ENCODE data around the gene TRA2B. TPM values are rescaled to one million over a fixed set of nuclear protein-coding genes. Genes with fewer than 3 reads are reported as not detected.

The TRA2B gene
- total and polyA plus RNA-seq, 4 experiments from 2014 or later = 121 to 181 (median 179) TPM

- Mint-ChIP-seq H3K27me3 (peaks cover 14 to 20% of the 10 kb centered on the region in 2 donors), H3K4me1 (peaks cover 2 to 7% (median 4%) of the 10 kb centered on the region in 4 donors), H3K9me3 (peaks cover 0 to 3% (median 0%) of the 10 kb centered on the region in 8 donors), H3K4me3 (no peak overlapping the region), H3K27ac (no peak overlapping the region), H3K36me3 (no peaks in the 10 kb centered on the region)
- POLR2A ChIA-PET (ENCODE audit: partially characterized antibody) = no interaction called here
- CTCF ChIA-PET (ENCODE audit: partially characterized antibody) = interaction anchor here (5.3 kb wide), 1 partner anchor 13 kb away, joined by 49 read pairs; no protein-coding TSS in a partner anchor
- Histone ChIP-seq H3K4me3 (ENCODE audit: low read length in 2 of 2) (no peak overlapping the region), H3K36me3 (ENCODE audit: insufficient read depth, low read length) (no peaks in the 10 kb centered on the region), H3K9me3 (ENCODE audit: control insufficient read depth in 1 of 2, low read length in 2 of 2) (no peaks in the 10 kb centered on the region), H3K27me3 (ENCODE audit: insufficient read depth, low read length) (peaks cover 5% of the 10 kb centered on the region), H3K27ac (ENCODE audit: low read depth, low read length) (no peak overlapping the region), H3K4me1 (ENCODE audit: insufficient read depth, low read length) (peaks cover 8% of the 10 kb centered on the region)
- intact Hi-C loops (cut with micrococcal nuclease) = no loop called here
- DNase-seq = no peak
Measured at GRCh38 chr3:185956244-185956643, 18.4 kb upstream of the TRA2B start.

DNA sequence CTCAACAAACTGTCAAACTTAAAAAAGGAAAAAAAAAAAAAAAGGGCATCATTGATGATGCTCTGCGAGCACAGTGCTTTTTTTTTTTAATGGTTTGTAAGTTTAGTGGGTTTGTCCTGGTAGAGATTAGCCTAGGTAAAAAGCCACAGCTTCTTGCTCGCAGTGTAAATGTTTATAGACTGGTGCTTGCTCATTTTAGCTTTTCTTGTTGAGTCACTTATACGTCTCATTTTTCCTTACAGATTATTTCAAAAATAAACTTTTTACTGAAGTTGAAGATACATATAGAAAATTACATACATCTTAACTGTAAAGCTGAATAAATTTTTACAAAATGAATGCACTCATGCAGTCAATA is 16.5 kb upstream of the TRA2B start:
- no peak overlapping the region for H3K27ac ChIP-seq (ENCODE audit: low read depth, low read length)
- no peaks in the 10 kb centered on the region for H3K4me1 ChIP-seq (ENCODE audit: insufficient read depth, low read length)
- CTCF ChIA-PET (ENCODE audit: partially characterized antibody) = interaction anchor here (1.1 to 5.3 kb wide), 4 partner anchors 11 to 663 kb away, joined by 3 to 49 read pairs (median 5); no protein-coding TSS in a partner anchor
- no peak for DNase-seq
- H3K4me3 Mint-ChIP-seq = no peak overlapping the region
- H3K9me3 Mint-ChIP-seq = peaks cover 0 to 3% (median 0%) of the 10 kb centered on the region in 8 donors
- no peaks in the 10 kb centered on the region for H3K36me3 ChIP-seq (ENCODE audit: insufficient read depth, low read length)
- H3K27ac Mint-ChIP-seq = no peak overlapping the region
- no peaks in the 10 kb centered on the region for H3K36me3 Mint-ChIP-seq
- intact Hi-C loops (cut with micrococcal nuclease) = no loop called here
- no peaks in the 10 kb centered on the region for H3K9me3 ChIP-seq (ENCODE audit: control insufficient read depth in 1 of 2, low read length in 2 of 2)
- H3K4me3 ChIP-seq (ENCODE audit: low read length in 2 of 2) = no peak overlapping the region
- peaks cover 5% of the 10 kb centered on the region for H3K27me3 ChIP-seq (ENCODE audit: insufficient read depth, low read length)
- H3K4me1 Mint-ChIP-seq = peaks cover 0 to 4% (median 2%) of the 10 kb centered on the region in 4 donors
- H3K27me3 Mint-ChIP-seq = peaks cover 14 to 20% of the 10 kb centered on the region in 2 donors
- POLR2A ChIA-PET (ENCODE audit: partially characterized antibody) = no interaction called here

GRCh38 chr3:185950728-185951127 is 12.9 kb upstream of the TRA2B start:
- CTCF ChIA-PET (ENCODE audit: partially characterized antibody) = interaction anchor here (2.0 kb wide), 1 partner anchor 32 kb away, joined by 4 read pairs; no protein-coding TSS in a partner anchor
- H3K27me3 Mint-ChIP-seq = peaks cover 12 to 17% of the 10 kb centered on the region in 2 donors
- POLR2A ChIA-PET (ENCODE audit: partially characterized antibody) = no interaction called here
- intact Hi-C loops (cut with micrococcal nuclease) = no loop called here
- Histone ChIP-seq H3K27ac (ENCODE audit: low read depth, low read length) (no peak overlapping the region), H3K4me3 (ENCODE audit: low read length in 2 of 2) (no peak overlapping the region), H3K9me3 (ENCODE audit: control insufficient read depth in 1 of 2, low read length in 2 of 2) (no peaks in the 10 kb centered on the region), H3K4me1 (ENCODE audit: insufficient read depth, low read length) (no peaks in the 10 kb centered on the region), H3K36me3 (ENCODE audit: insufficient read depth, low read length) (no peaks in the 10 kb centered on the region), H3K27me3 (ENCODE audit: insufficient read depth, low read length) (no peaks in the 10 kb centered on the region)
- no peaks in the 10 kb centered on the region for H3K4me1 Mint-ChIP-seq
- DNase-seq = no peak
- peaks cover 0 to 3% (median 0%) of the 10 kb centered on the region in 8 donors for H3K9me3 Mint-ChIP-seq
- no peak overlapping the region for H3K27ac Mint-ChIP-seq
- no peaks in the 10 kb centered on the region for H3K36me3 Mint-ChIP-seq
- H3K4me3 Mint-ChIP-seq = no peak overlapping the region

DNA sequence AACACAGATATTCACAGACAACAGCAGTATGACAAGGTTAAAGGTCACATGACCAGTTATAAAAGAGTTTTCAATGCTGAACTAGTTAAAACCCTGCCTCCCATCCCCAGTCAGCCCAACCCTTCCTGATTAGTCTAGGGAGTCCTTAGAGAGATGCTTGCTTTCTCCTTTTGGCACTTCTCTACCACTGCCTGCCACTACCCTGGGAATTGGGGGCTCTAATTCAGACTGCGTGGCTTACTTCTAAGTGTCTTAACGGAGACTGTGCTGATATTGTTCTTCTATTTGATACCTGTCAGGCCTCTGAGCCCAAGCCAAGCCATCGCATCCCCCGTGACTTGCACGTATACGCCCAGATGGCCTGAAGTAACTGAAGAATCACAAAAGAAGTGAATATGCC is 11.7 kb upstream of the TRA2B start:
- H3K9me3 Mint-ChIP-seq = peaks cover 0 to 2% (median 0%) of the 10 kb centered on the region in 8 donors
- Histone ChIP-seq H3K9me3 (ENCODE audit: control insufficient read depth in 1 of 2, low read length in 2 of 2) (no peaks in the 10 kb centered on the region), H3K4me1 (ENCODE audit: insufficient read depth, low read length) (no peaks in the 10 kb centered on the region), H3K4me3 (ENCODE audit: low read length in 2 of 2) (no peak overlapping the region), H3K27me3 (ENCODE audit: insufficient read depth, low read length) (no peaks in the 10 kb centered on the region), H3K36me3 (ENCODE audit: insufficient read depth, low read length) (no peaks in the 10 kb centered on the region), H3K27ac (ENCODE audit: low read depth, low read length) (no peak overlapping the region)
- DNase-seq = no peak
- no peak overlapping the region for H3K4me3 Mint-ChIP-seq
- H3K27ac Mint-ChIP-seq = no peak overlapping the region
- POLR2A ChIA-PET (ENCODE audit: partially characterized antibody) = no interaction called here
- CTCF ChIA-PET (ENCODE audit: partially characterized antibody) = interaction anchor here (2.0 kb wide), 1 partner anchor 33 kb away, joined by 4 read pairs; no protein-coding TSS in a partner anchor
- no peaks in the 10 kb centered on the region for H3K36me3 Mint-ChIP-seq
- no peaks in the 10 kb centered on the region for H3K4me1 Mint-ChIP-seq
- intact Hi-C loops (cut with micrococcal nuclease) = no loop called here
- peaks cover 8% of the 10 kb centered on the region in 2 donors for H3K27me3 Mint-ChIP-seq

GRCh38 chr3:185948292-185948691 is 10.5 kb upstream of the TRA2B start:
- Mint-ChIP-seq H3K4me1 (peaks cover 2 to 5% (median 4%) of the 10 kb centered on the region in 4 donors), H3K9me3 (peaks cover 0 to 2% (median 0%) of the 10 kb centered on the region in 8 donors), H3K27ac (no peak overlapping the region), H3K36me3 (no peaks in the 10 kb centered on the region), H3K27me3 (peaks cover 5 to 8% of the 10 kb centered on the region in 2 donors), H3K4me3 (no peak overlapping the region)
- H3K27ac ChIP-seq (ENCODE audit: low read depth, low read length) = no peak overlapping the region
- no peak overlapping the region for H3K4me3 ChIP-seq (ENCODE audit: low read length in 2 of 2)
- CTCF ChIA-PET (ENCODE audit: partially characterized antibody) = no interaction called here
- H3K36me3 ChIP-seq (ENCODE audit: insufficient read depth, low read length) = no peaks in the 10 kb centered on the region
- DNase-seq = no peak
- no peaks in the 10 kb centered on the region for H3K27me3 ChIP-seq (ENCODE audit: insufficient read depth, low read length)
- no peaks in the 10 kb centered on the region for H3K9me3 ChIP-seq (ENCODE audit: control insufficient read depth in 1 of 2, low read length in 2 of 2)
- POLR2A ChIA-PET (ENCODE audit: partially characterized antibody) = no interaction called here
- intact Hi-C loops (cut with micrococcal nuclease) = no loop called here
- H3K4me1 ChIP-seq (ENCODE audit: insufficient read depth, low read length) = peaks cover 6% of the 10 kb centered on the region

- ChIA-PET POLR2A (ENCODE audit: partially characterized antibody) (interaction anchor here (0.6 to 2.1 kb wide), 12 partner anchors 11 to 840 kb away, joined by 3 to 20 read pairs (median 3); partner anchors contain the start of genes DNAJB11 and EIF4A2), CTCF (ENCODE audit: partially characterized antibody) (interaction anchor here (0.5 to 4.5 kb wide), 63 partner anchors 8 to 1639 kb away, joined by 3 to 143 read pairs (median 4); partner anchors contain the start of genes DNAJB11, RPL39L and SENP2)
- H3K4me1 Mint-ChIP-seq = peaks cover 4 to 20% (median 11%) of the 10 kb centered on the region in 4 donors
- no peak for DNase-seq
- Histone ChIP-seq H3K27ac (ENCODE audit: low read depth, low read length) (no peak overlapping the region), H3K36me3 (ENCODE audit: insufficient read depth, low read length) (no peaks in the 10 kb centered on the region), H3K4me1 (ENCODE audit: insufficient read depth, low read length) (peaks cover 11% of the 10 kb centered on the region), H3K4me3 (ENCODE audit: low read length in 2 of 2) (no peak overlapping the region), H3K9me3 (ENCODE audit: control insufficient read depth in 1 of 2, low read length in 2 of 2) (no peaks in the 10 kb centered on the region), H3K27me3 (ENCODE audit: insufficient read depth, low read length) (no peaks in the 10 kb centered on the region)
- peak overlapping the region in 1 of 7 donors; percentile 62 for H3K27ac Mint-ChIP-seq
- peaks cover 0 to 1% of the 10 kb centered on the region in 2 donors for H3K36me3 Mint-ChIP-seq
- intact Hi-C loops (cut with micrococcal nuclease) = loop anchor here (2.0 to 5.0 kb wide), 2 partner anchors 33 to 1189 kb away; no protein-coding TSS in a partner anchor
- peaks cover 2 to 3% of the 10 kb centered on the region in 2 donors for H3K27me3 Mint-ChIP-seq
- no peaks in the 10 kb centered on the region for H3K9me3 Mint-ChIP-seq
- H3K4me3 Mint-ChIP-seq = peak overlapping the region in 2 of 8 donors; percentile 53 to 70
Measured at GRCh38 chr3:185943760-185944106, 5.9 kb upstream of the TRA2B start.

- peaks cover 0 to 1% of the 10 kb centered on the region in 2 donors for H3K36me3 Mint-ChIP-seq
- Histone ChIP-seq H3K4me3 (ENCODE audit: low read length in 2 of 2) (peak overlapping the region in 1 of 2 donors; percentile 55), H3K4me1 (ENCODE audit: insufficient read depth, low read length) (peaks cover 14% of the 10 kb centered on the region), H3K36me3 (ENCODE audit: insufficient read depth, low read length) (no peaks in the 10 kb centered on the region), H3K27ac (ENCODE audit: low read depth, low read length) (no peak overlapping the region), H3K9me3 (ENCODE audit: control insufficient read depth in 1 of 2, low read length in 2 of 2) (no peaks in the 10 kb centered on the region), H3K27me3 (ENCODE audit: insufficient read depth, low read length) (no peaks in the 10 kb centered on the region)
- H3K9me3 Mint-ChIP-seq = no peaks in the 10 kb centered on the region
- H3K27me3 Mint-ChIP-seq = peaks cover 2 to 3% of the 10 kb centered on the region in 2 donors
- H3K4me3 Mint-ChIP-seq = peak overlapping the region; percentile 43 to 76 (median 66)
- intact Hi-C loops (cut with micrococcal nuclease) = loop anchor here (2.0 to 5.0 kb wide), 2 partner anchors 34 to 1189 kb away; no protein-coding TSS in a partner anchor
- peak; percentile 81 to 84 (median 83) for DNase-seq
- peak overlapping the region in 5 of 7 donors; percentile 32 to 75 (median 62) for H3K27ac Mint-ChIP-seq
- peaks cover 6 to 24% (median 14%) of the 10 kb centered on the region in 4 donors for H3K4me1 Mint-ChIP-seq
- ChIA-PET CTCF (ENCODE audit: partially characterized antibody) (interaction anchor here (0.6 to 4.5 kb wide), 64 partner anchors 8 to 1196 kb away, joined by 3 to 143 read pairs (median 4); partner anchors contain the start of genes DNAJB11, RPL39L and SENP2), POLR2A (ENCODE audit: partially characterized antibody) (interaction anchor here (0.6 to 2.1 kb wide), 12 partner anchors 10 to 862 kb away, joined by 3 to 20 read pairs (median 3); partner anchors contain the start of genes DNAJB11 and EIF4A2)
Measured at GRCh38 chr3:185942907-185943759, 5.3 kb upstream of the TRA2B start.

Measured in CD4-positive, alpha-beta memory T cell (primary cell).